ENCODE measurements around the gene POLR3GL.

GRCh38 chr1:145977016-145977415 lies 12.5 kb downstream of the POLR3GL start:
- TF ChIP-seq EZH2 (IDR thresholded peaks at IDR 0.05; ENCODE audit: insufficient read depth, poor library complexity, severe bottlenecking) (no peak), EZH2phosphoT487 (IDR thresholded peaks at IDR 0.05; ENCODE audit: insufficient read depth, low read depth) (no peak)

Data from GM23248 (cell line).